COLO829 (cell line): ENCODE results near the gene AQP4.

Source experiments
- DNase-seq: peaks from one replicate; pipeline ENCODE4 v3.0.0; 2012; ENCODE audit warnings: low spot score

AQP4 gene

GRCh38 chr18:26865557-26865956 lies at the start of gene AQP4:
TSS of gene AQP4 (minus strand) at chr18:26865707. CDS start at chr18:26865689, 18 bp downstream.
- DNase-seq, result no peak

- no peak for DNase-seq
Observed at GRCh38 chr18:26911840-26912239, 46.3 kb upstream of the AQP4 start.

- no peak for DNase-seq
Observed at GRCh38 chr18:26909599-26910290, 44.2 kb upstream of the AQP4 start.

- DNase-seq, result no peak
Observed at GRCh38 chr18:26908906-26909305, 43.4 kb upstream of the AQP4 start.

- DNase-seq, result no peak
Observed at GRCh38 chr18:26902291-26902690, 36.8 kb upstream of the AQP4 start.

GRCh38 chr18:26901020-26901419 lies 35.5 kb upstream of the AQP4 start:
- no peak for DNase-seq

GRCh38 chr18:26894426-26894825 lies 28.9 kb upstream of the AQP4 start:
- DNase-seq, result no peak

GRCh38 chr18:26893996-26894395 lies 28.5 kb upstream of the AQP4 start:
- no peak for DNase-seq

- DNase-seq, result no peak
Observed at GRCh38 chr18:26888259-26888658, 22.8 kb upstream of the AQP4 start.

GRCh38 chr18:26875040-26875654 lies 9.6 kb upstream of the AQP4 start:
- no peak for DNase-seq

- no peak for DNase-seq
Observed at GRCh38 chr18:26874283-26874682, 8.8 kb upstream of the AQP4 start.

GRCh38 chr18:26869640-26870039 lies 4.1 kb upstream of the AQP4 start:
- DNase-seq, result no peak

GRCh38 chr18:26868968-26869586 lies 3.6 kb upstream of the AQP4 start:
- DNase-seq, result no peak

GRCh38 chr18:26867471-26867870 lies 2.0 kb upstream of the AQP4 start:
- DNase-seq, result no peak

- DNase-seq, result no peak
Observed at GRCh38 chr18:26864658-26865057, 849 bp downstream of the AQP4 start.

GRCh38 chr18:26863921-26864497 lies 1.5 kb downstream of the AQP4 start:
- no peak for DNase-seq

- DNase-seq, result no peak
Observed at GRCh38 chr18:26863122-26863879, 2.2 kb downstream of the AQP4 start.

- DNase-seq, result no peak
Observed at GRCh38 chr18:26862084-26862483, 3.4 kb downstream of the AQP4 start.

- no peak for DNase-seq
Observed at GRCh38 chr18:26854292-26854881, 11.1 kb downstream of the AQP4 start.

GRCh38 chr18:26853401-26853800 lies 12.1 kb downstream of the AQP4 start:
- no peak for DNase-seq

- no peak for DNase-seq
Observed at GRCh38 chr18:26843760-26844159, 21.7 kb downstream of the AQP4 start.

- DNase-seq, result no peak
Observed at GRCh38 chr18:26840965-26841364, 24.5 kb downstream of the AQP4 start.
